H1 (cell line): ENCODE measurements around the gene RIPOR3. TPM values are rescaled to one million over a fixed set of nuclear protein-coding genes. Genes with fewer than 3 reads are reported as not detected.

Experiments
- CTCF ChIA-PET: fragments of 300-600 bp; sonication (Branson Sonifier 250); formaldehyde crosslinking; loops from one replicate; lab custom pipeline; 2021; ENCODE audit not compliant: partially characterized antibody; lab: Charles Lee
- POLR2A ChIA-PET: fragments of 300-600 bp; sonication (Branson Sonifier 250); formaldehyde crosslinking; loops from one replicate; lab custom pipeline; 2021; ENCODE audit warnings: inconsistent platforms; ENCODE audit not compliant: partially characterized antibody; lab: Charles Lee
- DNase-seq, 2 experiments: peaks; one replicate each; pipeline versions ENCODE4 v3.0.0 to v3.0.0-alpha.2; 2010 to 2022; ENCODE audit warnings: low spot score in 2 of 2, low read depth in 1 of 2, mixed read lengths in 1 of 2
- FAIRE-seq: peaks from 2 replicates; lab custom pipeline; 2011; peaks lifted over from hg19 to GRCh38; lab: Jason Lieb, UNC
- H2AFZ ChIP-seq: 2 replicates; pipeline ENCODE4 v1.8.1; 2012; ENCODE audit warnings: low read length, inconsistent platforms
- H2AK5ac ChIP-seq: 2 replicates; pipeline ENCODE4 v1.6.1; 2013; ENCODE audit warnings: low read depth, low read length
- H2BK120ac ChIP-seq: replicated peaks from 2 replicates; pipeline ENCODE3; 2013; ENCODE audit warnings: low read depth, low read length, inconsistent platforms
- H2BK12ac ChIP-seq: 2 replicates; pipeline ENCODE4 v1.6.1; 2013; ENCODE audit warnings: low read depth, low read length
- H2BK15ac ChIP-seq: 2 replicates; pipeline ENCODE4 v1.6.1; 2013; ENCODE audit warnings: low read length
- H2BK20ac ChIP-seq: 2 replicates; pipeline ENCODE4 v1.6.1; 2013; ENCODE audit warnings: low read length
- H2BK5ac ChIP-seq: 2 replicates; pipeline ENCODE4 v1.6.1; 2013; ENCODE audit warnings: low read depth, low read length
- H3K14ac ChIP-seq: 2 replicates; pipeline ENCODE4 v1.6.1; 2013; ENCODE audit warnings: inconsistent platforms; ENCODE audit not compliant: insufficient read length
- H3K18ac ChIP-seq: 2 replicates; pipeline ENCODE4 v1.6.1; 2013; ENCODE audit warnings: low read length; ENCODE audit errors: extremely low read depth
- H3K23ac ChIP-seq: 2 replicates; pipeline ENCODE4 v1.6.1; 2013; ENCODE audit warnings: inconsistent platforms; ENCODE audit not compliant: insufficient read length
- H3K23me2 ChIP-seq: 2 replicates; pipeline ENCODE4 v1.6.1; 2013; ENCODE audit warnings: low read depth, low read length
- H3K27ac ChIP-seq: 2 replicates; pipeline ENCODE4 v1.6.1; 2011; ENCODE audit warnings: low read depth, low read length, inconsistent platforms
- H3K27me3 ChIP-seq, 4 experiments: replicated peaks in 1 of 4; 1 replicate in 1 of 4; 2 replicates in 3 of 4; pipeline versions ENCODE4 v1.6.1 to v1.8.1; 2011 to 2013; ENCODE audit warnings: low read length in 3 of 4, mild to moderate bottlenecking in 3 of 4, inconsistent platforms in 2 of 4, mixed read lengths in 2 of 4, moderate library complexity in 1 of 4; ENCODE audit not compliant: control insufficient read depth in 3 of 4, insufficient read depth in 3 of 4; ENCODE audit errors: extremely low read depth in 1 of 4
- H3K36me3 ChIP-seq, 4 experiments: 2 replicates each; pipeline versions ENCODE4 v1.6.1 to v1.8.1; 2011 to 2013; ENCODE audit warnings: mild to moderate bottlenecking in 4 of 4, low read length in 3 of 4, moderate library complexity in 2 of 4, control low read depth in 1 of 4, inconsistent platforms in 1 of 4; ENCODE audit not compliant: insufficient read depth in 4 of 4, control insufficient read depth in 2 of 4
- H3K4ac ChIP-seq: replicated peaks from 2 replicates; pipeline ENCODE3; 2013; ENCODE audit warnings: low read length, low read depth, mixed read lengths, inconsistent platforms; ENCODE audit not compliant: insufficient read length
- H3K4me1 ChIP-seq, 4 experiments: replicated peaks in 1 of 4; 1 replicate in 1 of 4; 2 replicates in 3 of 4; pipeline versions ENCODE4 v1.6.1 to v1.8.1; 2011 to 2013; ENCODE audit warnings: low read length in 3 of 4, inconsistent platforms in 2 of 4, mixed read lengths in 1 of 4; ENCODE audit not compliant: insufficient read depth in 4 of 4, control insufficient read depth in 3 of 4
- H3K4me2 ChIP-seq, 2 experiments: 2 replicates each; pipeline versions ENCODE4 v1.6.1 to v1.8.1; 2011 to 2013; ENCODE audit warnings: low read depth in 2 of 2, low read length in 2 of 2, control low read depth in 1 of 2, inconsistent platforms in 1 of 2, mild to moderate bottlenecking in 1 of 2; ENCODE audit not compliant: insufficient read depth in 1 of 2
- H3K4me3 ChIP-seq, 4 experiments: fragments of 200-600, 300-600 bp in 1 of 4; sonication (generic), shearing (Covaris generic), sonication (Bioruptor Twin) in 1 of 4; 2 replicates each; pipeline versions ENCODE4 v1.5.1 to v1.8.1; 2011 to 2016; ENCODE audit warnings: low read length in 4 of 4, low read depth in 3 of 4, control low read depth in 2 of 4, inconsistent platforms in 2 of 4, mild to moderate bottlenecking in 2 of 4, mixed read lengths in 1 of 4, moderate library complexity in 1 of 4; ENCODE audit not compliant: insufficient read depth in 2 of 4; ENCODE audit errors: extremely low read depth in 1 of 4
- H3K56ac ChIP-seq: replicated peaks from 2 replicates; pipeline ENCODE3; 2013; ENCODE audit warnings: low read depth, mild to moderate bottlenecking, mixed read lengths, low read length, inconsistent platforms; ENCODE audit not compliant: insufficient read length
- H3K79me1 ChIP-seq: 2 replicates; pipeline ENCODE4 v1.6.1; 2013; ENCODE audit warnings: low read depth, low read length, control low read depth
- H3K79me2 ChIP-seq, 2 experiments: 2 replicates each; pipeline versions ENCODE4 v1.6.1 to v1.8.1; 2012 to 2013; ENCODE audit warnings: low read length in 2 of 2, mild to moderate bottlenecking in 2 of 2, inconsistent platforms in 1 of 2; ENCODE audit not compliant: insufficient read depth in 2 of 2, control insufficient read depth in 1 of 2
- H3K9ac ChIP-seq, 4 experiments: replicated peaks in 1 of 4; 1 replicate in 1 of 4; 2 replicates in 3 of 4; pipeline versions ENCODE4 v1.6.1 to v1.8.1; 2011 to 2013; ENCODE audit warnings: low read depth in 3 of 4, low read length in 3 of 4, control low read depth in 2 of 4, mild to moderate bottlenecking in 2 of 4, moderate library complexity in 2 of 4, inconsistent platforms in 1 of 4; ENCODE audit errors: extremely low read depth in 1 of 4
- H3K9me3 ChIP-seq, 2 experiments: 2 replicates each; pipeline versions ENCODE4 v1.6.1 to v1.8.1; 2012 to 2013; ENCODE audit warnings: mild to moderate bottlenecking in 2 of 2, moderate library complexity in 2 of 2, control low read depth in 1 of 2, inconsistent platforms in 1 of 2, low read depth in 1 of 2, low read length in 1 of 2, mixed read lengths in 1 of 2; ENCODE audit not compliant: insufficient read depth in 2 of 2
- H4K20me1 ChIP-seq, 2 experiments: replicated peaks in 1 of 2; 2 replicates each; pipeline versions ENCODE3 to v1.8.1; 2011 to 2013; ENCODE audit warnings: inconsistent platforms in 2 of 2, low read length in 2 of 2, mild to moderate bottlenecking in 1 of 2; ENCODE audit not compliant: insufficient read depth in 2 of 2, control insufficient read depth in 1 of 2
- H4K5ac ChIP-seq: 2 replicates; pipeline ENCODE4 v1.6.1; 2013; ENCODE audit warnings: low read length, low read depth, mixed read lengths, inconsistent platforms; ENCODE audit not compliant: insufficient read length
- H4K8ac ChIP-seq: 2 replicates; pipeline ENCODE4 v1.8.0; 2013; ENCODE audit warnings: mild to moderate bottlenecking, moderate library complexity, low read length, inconsistent platforms; ENCODE audit not compliant: insufficient read depth; ENCODE audit errors: extremely low read depth
- H4K91ac ChIP-seq: replicated peaks from 2 replicates; pipeline ENCODE3; 2013; ENCODE audit warnings: low read length, mixed read lengths, inconsistent platforms; ENCODE audit not compliant: insufficient read length
- CHD2 ChIP-seq: IDR thresholded peaks from 2 replicates; pipeline ENCODE4 v1.6.1; 2012; ENCODE audit warnings: low read length, improper control_type of control experiment
- HDAC6 ChIP-seq: IDR thresholded peaks from one replicate; pipeline ENCODE4 v1.7.1; 2012; ENCODE audit warnings: low read depth, mild to moderate bottlenecking, inconsistent platforms, low read length, moderate library complexity
- MAFK ChIP-seq: IDR thresholded peaks from 2 replicates; pipeline ENCODE4 v1.6.1; 2012; ENCODE audit warnings: low read depth, mild to moderate bottlenecking, improper control_type of control experiment, low read length
- POLR2AphosphoS5 ChIP-seq: IDR thresholded peaks from 2 replicates; pipeline ENCODE4 v1.6.1; 2011; ENCODE audit warnings: low read depth, low read length
- POU5F1 ChIP-seq: IDR thresholded peaks from 2 replicates; pipeline ENCODE4 v1.6.1; 2011; ENCODE audit warnings: low read depth, mild to moderate bottlenecking, low read length, moderate library complexity
- RAD21 ChIP-seq, 2 experiments: IDR thresholded peaks in 1 of 2; conservative IDR thresholded peaks in 1 of 2; 2 replicates each; pipeline ENCODE4 v1.6.1; 2011; ENCODE audit warnings: low read depth in 2 of 2, low read length in 2 of 2, improper control_type of control experiment in 1 of 2, inconsistent platforms in 1 of 2, mild to moderate bottlenecking in 1 of 2, moderate library complexity in 1 of 2
- SAP30 ChIP-seq: fragments of 300-600 bp; sonication (generic); IDR thresholded peaks from 2 replicates; pipeline ENCODE4 v1.7.1; 2012; ENCODE audit warnings: low read length, moderate library complexity, mild to moderate bottlenecking, inconsistent platforms; ENCODE audit not compliant: insufficient read depth, insufficient replicate concordance
- SIX5 ChIP-seq: IDR thresholded peaks from 2 replicates; pipeline ENCODE4 v1.6.1; 2011; ENCODE audit warnings: mild to moderate bottlenecking, low read depth, low read length
- SP2 ChIP-seq: IDR thresholded peaks from 2 replicates; pipeline ENCODE4 v1.6.1; 2012; ENCODE audit warnings: mild to moderate bottlenecking, low read length, inconsistent platforms
- TCF12 ChIP-seq: IDR thresholded peaks from 2 replicates; pipeline ENCODE4 v1.6.1; 2011; ENCODE audit warnings: low read depth, mild to moderate bottlenecking, low read length
- YY1 ChIP-seq: IDR thresholded peaks from 2 replicates; pipeline ENCODE4 v1.6.1; 2011; ENCODE audit warnings: low read depth, mild to moderate bottlenecking, low read length
- WGBS, 2 experiments: shearing (Covaris generic) in 1 of 2; methylation state at CpG; one replicate each; pipeline versions ENCODE4 v1.1.6 to v1.1.7; 2013 to 2015; ENCODE audit warnings: low lambda C conversion rate in 2 of 2, mixed read lengths in 2 of 2, inconsistent platforms in 1 of 2, low coverage in 1 of 2, missing lambda C conversion rate in 1 of 2; ENCODE audit not compliant: insufficient replicate concordance in 2 of 2, insufficient coverage in 1 of 2, insufficient read length in 1 of 2; ENCODE audit errors: extremely low coverage in 1 of 2, missing lambda C conversion rate in 1 of 2; 5-methylcytosine and 5-hydroxymethylcytosine counted together
- polyA plus RNA-seq, 7 experiments: library from polyadenylated mRNA; depleted of rRNA in 3 of 7; stranded (reverse) in 5 of 7; unstranded in 2 of 7; fragments of >200 nt in 5 of 7; fragments of 200-250 nt in 2 of 7; gene quantifications; 1 replicate in 5 of 7; 2 replicates in 1 of 7; 4 replicates in 1 of 7; pipeline versions ENCODE4 v1.2.1 to v1.2.3, GENCODE V29; 2011 to 2013; ENCODE audit warnings: missing spikeins in 2 of 7, mixed read lengths in 2 of 7
- total RNA-seq: library from RNA; stranded (reverse); fragmentation: NEBNext Ultra II Directional; extraction: Animal tissue kit (Norgen Biotek cat#: 25700); gene quantifications from 2 replicates; pipeline ENCODE4 v1.2.1, GENCODE V29; 2021
- TF ChIP-seq, protein P1 (sequence below): IDR thresholded peaks from 2 replicates; pipeline ENCODE4 v1.6.1; 2012; ENCODE audit warnings: low read length, inconsistent platforms

Gene RIPOR3
- total and polyA plus RNA-seq, 2 of the 8 experiments (the other 6 are each of a cell fraction or from before 2014, with no cell fraction given): 3.6 to 4.5 TPM

DNA sequence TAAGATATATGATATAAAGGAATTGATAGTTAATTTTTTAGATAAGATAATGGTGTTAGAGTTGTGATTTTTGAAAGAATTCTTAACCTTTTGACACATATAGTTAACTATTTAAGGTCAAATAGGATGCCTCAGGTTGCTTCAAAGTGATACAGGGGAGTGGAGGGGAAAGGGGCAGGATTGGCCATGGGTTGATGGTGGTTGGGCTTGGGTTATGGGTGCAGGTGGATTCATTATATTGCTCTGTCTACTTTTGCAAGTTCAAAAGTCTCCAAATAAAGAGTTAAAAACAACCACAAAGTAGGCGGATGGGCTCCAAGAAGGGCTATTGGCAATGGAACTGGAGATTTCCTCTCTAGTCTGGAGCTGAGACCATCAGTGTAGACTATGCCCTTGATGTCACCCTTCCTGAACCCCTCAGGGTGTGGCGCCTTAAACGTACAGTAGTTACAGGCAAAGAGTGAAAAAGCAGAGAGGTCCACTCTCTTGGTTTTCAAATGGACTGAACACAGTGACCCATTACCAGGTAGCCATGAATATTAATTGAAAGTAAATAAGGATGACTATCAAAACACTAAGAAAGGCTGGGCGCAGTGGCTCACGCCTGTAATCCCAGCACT is 100.0 kb downstream of the RIPOR3 start:
- POLR2A ChIA-PET: interaction anchor here (1.4 kb wide), 1 partner anchor 134 kb away, joined by 3 read pairs; no protein-coding TSS in a partner anchor

More for the DNA sequence above, 100.0 kb downstream of the RIPOR3 start:
- DNase-seq: no peak
- Histone ChIP-seq H2BK120ac (no peak overlapping the region), H4K5ac (no peak overlapping the region), H2BK12ac (no peak overlapping the region), H3K79me1 (no peaks in the 10 kb centered on the region; the same call in 1 of the 2 replicates), H2AK5ac (no peak overlapping the region), H4K91ac (no peak overlapping the region), H4K20me1 (peaks cover 0 to under 1% of the 10 kb centered on the region in 2 experiments), H2BK5ac (no peak overlapping the region), H3K4ac (no peak overlapping the region), H3K27me3 (no peaks in the 10 kb centered on the region), H3K4me1 (peaks cover 0 to 10% (median 4%) of the 10 kb centered on the region in 4 experiments; a peak in 3 of 7 replicates), H2AFZ (no peak overlapping the region), H3K9ac (no peak overlapping the region), H3K4me2 (no peak overlapping the region), H3K23ac (no peak overlapping the region), H2BK15ac (no peak overlapping the region), H4K8ac (no peak overlapping the region), H3K36me3 (peaks cover 0 to 2% (median 0%) of the 10 kb centered on the region in 4 experiments; a peak in 2 of 8 replicates), H3K56ac (no peak overlapping the region), H3K9me3 (no peaks in the 10 kb centered on the region), H2BK20ac (no peak overlapping the region), H3K18ac (no peak overlapping the region), H3K79me2 (no peaks in the 10 kb centered on the region), H3K27ac (no peak overlapping the region), H3K23me2 (no peaks in the 10 kb centered on the region; the same call in 1 of the 2 replicates), H3K14ac (no peak overlapping the region), H3K4me3 (no peak overlapping the region)
- FAIRE-seq: no peak
- 89% methylated on average over 5 of the region's 5 CpGs; no CpG with 5 or more reads in 1 of the 2 experiments for WGBS, 2 experiments
- TF ChIP-seq POLR2AphosphoS5 (no peak), SAP30 (no peak), TCF12 (no peak), MAFK (no peak), HDAC6 (no peak), RAD21 (IDR thresholded peaks at IDR 0.05 in 1 of 2, conservative IDR thresholded peaks at IDR 0.05 in 1 of 2; ENCODE audit: low read depth in 2 of 2, low read length in 2 of 2) (no peak), POU5F1 (no peak), YY1 (no peak), SP2 (no peak), CHD2 (no peak), SIX5 (no peak)
- TF ChIP-seq, protein P1, sequence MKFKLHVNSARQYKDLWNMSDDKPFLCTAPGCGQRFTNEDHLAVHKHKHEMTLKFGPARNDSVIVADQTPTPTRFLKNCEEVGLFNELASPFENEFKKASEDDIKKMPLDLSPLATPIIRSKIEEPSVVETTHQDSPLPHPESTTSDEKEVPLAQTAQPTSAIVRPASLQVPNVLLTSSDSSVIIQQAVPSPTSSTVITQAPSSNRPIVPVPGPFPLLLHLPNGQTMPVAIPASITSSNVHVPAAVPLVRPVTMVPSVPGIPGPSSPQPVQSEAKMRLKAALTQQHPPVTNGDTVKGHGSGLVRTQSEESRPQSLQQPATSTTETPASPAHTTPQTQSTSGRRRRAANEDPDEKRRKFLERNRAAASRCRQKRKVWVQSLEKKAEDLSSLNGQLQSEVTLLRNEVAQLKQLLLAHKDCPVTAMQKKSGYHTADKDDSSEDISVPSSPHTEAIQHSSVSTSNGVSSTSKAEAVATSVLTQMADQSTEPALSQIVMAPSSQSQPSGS: no peak
- CTCF ChIA-PET: interaction anchor here (1.5 to 2.1 kb wide), 4 partner anchors 16 to 44 kb away, joined by 4 to 6 read pairs (median 6); no protein-coding TSS in a partner anchor
